ENCODE measurements around the gene EFCC1. TPM values are rescaled to one million over a fixed set of nuclear protein-coding genes. Genes with fewer than 3 reads are reported as not detected.

The EFCC1 gene
- polyA plus RNA-seq, 2 of the 4 experiments (the other 2 are of a cell fraction) = 0.04 TPM; not detected in 1

DNA sequence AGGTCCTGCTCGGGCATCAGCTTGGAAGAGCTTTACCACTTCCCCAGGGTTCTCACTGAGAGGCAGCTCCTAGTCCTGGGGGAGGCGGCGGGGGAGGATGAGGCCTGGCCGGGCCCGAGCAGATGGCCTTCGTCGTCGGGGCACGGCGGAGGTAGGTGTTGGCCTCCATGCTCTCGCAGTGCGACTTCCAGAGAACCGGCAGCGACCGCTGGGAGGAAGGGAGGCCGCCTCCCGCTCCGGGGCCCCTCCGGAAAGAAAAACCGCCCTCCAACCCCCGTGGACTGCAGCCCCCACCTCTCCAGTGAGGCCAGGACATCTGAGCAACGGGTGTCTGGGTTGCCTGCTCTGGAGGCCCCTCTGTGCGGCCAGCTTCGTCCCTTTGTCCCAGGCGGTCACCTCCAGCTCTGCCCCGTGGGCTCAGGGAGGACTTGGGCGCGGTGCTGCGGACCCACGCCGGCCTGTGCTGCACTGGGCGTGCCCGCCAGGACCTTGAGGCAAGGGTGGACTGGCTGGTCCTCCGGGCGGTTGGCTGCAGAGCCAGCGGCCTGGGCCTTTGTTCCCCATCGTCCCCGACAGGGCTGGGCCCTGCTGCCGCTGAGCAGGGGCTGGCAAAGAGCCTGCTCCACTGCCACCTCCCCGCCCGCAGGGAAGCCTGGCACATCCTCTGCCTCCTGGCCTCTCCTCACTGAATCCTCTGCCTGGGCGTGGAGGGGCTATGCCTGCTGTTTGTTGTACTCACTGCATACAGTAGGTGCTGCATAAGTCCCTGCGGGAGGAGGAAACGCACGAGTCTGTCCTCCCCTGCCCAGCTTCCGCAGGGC is 45.8 kb downstream of the EFCC1 start:
- no peak for FAIRE-seq
- WGBS (ENCODE audit: missing lambda C conversion rate) = 93% methylated on average over 19 of the region's 46 CpGs
- no peaks in the 10 kb centered on the region for H3K9me3 ChIP-seq

DNA sequence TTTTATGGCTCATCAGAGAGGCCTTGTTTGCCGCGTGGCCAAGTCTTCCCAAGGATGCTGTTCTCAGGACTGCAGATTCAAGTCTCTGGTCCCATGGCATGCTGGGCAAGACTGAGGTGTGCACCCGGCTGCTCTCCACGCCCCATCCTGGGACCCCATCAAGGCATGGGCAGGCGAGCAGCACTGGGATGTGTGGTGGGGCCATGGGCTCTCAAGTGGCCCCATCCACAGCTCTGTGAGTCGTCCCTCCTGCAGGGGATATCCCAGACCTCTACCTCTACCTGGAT is 46.4 kb downstream of the EFCC1 start:
- FAIRE-seq = no peak
- POLR2A ChIA-PET = no interaction called here
- DNase-seq (ENCODE audit: low read depth in 1 of 2, low spot score in 1 of 2) = no peak
- Histone ChIP-seq H3K4me2 (no peak overlapping the region), H3K27ac (no peak overlapping the region), H3K9me3 (no peaks in the 10 kb centered on the region), H3K4me1 (no peaks in the 10 kb centered on the region), H3K4me3 (no peak overlapping the region)
- TF ChIP-seq CBX2 (IDR thresholded peaks at IDR 0.05; ENCODE audit: borderline replicate concordance, low read depth) = no peak
- TF ChIP-seq BCL3 (IDR thresholded peaks at IDR 0.05) = no peak
- no peak for TF ChIP-seq NFE2L2 (conservative IDR thresholded peaks at IDR 0.05; ENCODE audit: low read length)
- TF ChIP-seq RFX5 (IDR thresholded peaks at IDR 0.05) = no peak
- no peak for TF ChIP-seq EP300 (IDR thresholded peaks at IDR 0.05)
- TF ChIP-seq MAFK (IDR thresholded peaks at IDR 0.05; ENCODE audit: partially characterized antibody) = no peak
- no peak for TF ChIP-seq CHD4 (IDR thresholded peaks at IDR 0.05; ENCODE audit: borderline replicate concordance)
- TF ChIP-seq NR3C1 (IDR thresholded peaks at IDR 0.05) = no peak
- CTCF ChIA-PET = no interaction called here
- 69% methylated on average over 5 of the region's 6 CpGs for WGBS (ENCODE audit: missing lambda C conversion rate)
- ATAC-seq = no peak

More for the DNA sequence above, 45.8 kb downstream of the EFCC1 start:
- TF ChIP-seq PHF8 (IDR thresholded peaks at IDR 0.05; ENCODE audit: borderline replicate concordance, low read depth) (no peak), RCOR1 (IDR thresholded peaks at IDR 0.05; ENCODE audit: low read depth, low read length) (no peak), HOXB5 (CRISPR knock-in tag; IDR thresholded peaks at IDR 0.05) (no peak), EP300 (IDR thresholded peaks at IDR 0.05) (no peak), NPAS2 (CRISPR knock-in tag; IDR thresholded peaks at IDR 0.05; ENCODE audit: borderline replicate concordance) (no peak), HOXB13 (CRISPR knock-in tag; IDR thresholded peaks at IDR 0.05; ENCODE audit: low read depth) (no peak), HDAC2 (IDR thresholded peaks at IDR 0.05) (no peak), POLR2AphosphoS2 (conservative IDR thresholded peaks at IDR 0.05; ENCODE audit: low read length) (no peak), CBX2 (IDR thresholded peaks at IDR 0.05; ENCODE audit: borderline replicate concordance, low read depth) (no peak), TFCP2L1 (CRISPR knock-in tag; IDR thresholded peaks at IDR 0.05) (no peak), CHD2 (IDR thresholded peaks at IDR 0.05; ENCODE audit: low read length, partially characterized antibody) (no peak), POLR2A (IDR thresholded peaks at IDR 0.05; ENCODE audit: low read length) (no peak), MAX (IDR thresholded peaks at IDR 0.05) (no peak), ZC3H11A (IDR thresholded peaks at IDR 0.05) (no peak), CBX8 (IDR thresholded peaks at IDR 0.05) (no peak), MAFK (IDR thresholded peaks at IDR 0.05; ENCODE audit: partially characterized antibody) (no peak)
- TF ChIP-seq, protein P1, sequence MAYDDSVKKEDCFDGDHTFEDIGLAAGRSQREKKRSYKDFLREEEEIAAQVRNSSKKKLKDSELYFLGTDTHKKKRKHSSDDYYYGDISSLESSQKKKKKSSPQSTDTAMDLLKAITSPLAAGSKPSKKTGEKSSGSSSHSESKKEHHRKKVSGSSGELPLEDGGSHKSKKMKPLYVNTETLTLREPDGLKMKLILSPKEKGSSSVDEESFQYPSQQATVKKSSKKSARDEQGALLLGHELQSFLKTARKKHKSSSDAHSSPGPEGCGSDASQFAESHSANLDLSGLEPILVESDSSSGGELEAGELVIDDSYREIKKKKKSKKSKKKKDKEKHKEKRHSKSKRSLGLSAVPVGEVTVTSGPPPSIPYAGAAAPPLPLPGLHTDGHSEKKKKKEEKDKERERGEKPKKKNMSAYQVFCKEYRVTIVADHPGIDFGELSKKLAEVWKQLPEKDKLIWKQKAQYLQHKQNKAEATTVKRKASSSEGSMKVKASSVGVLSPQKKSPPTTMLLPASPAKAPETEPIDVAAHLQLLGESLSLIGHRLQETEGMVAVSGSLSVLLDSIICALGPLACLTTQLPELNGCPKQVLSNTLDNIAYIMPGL (CRISPR knock-in tag; IDR thresholded peaks at IDR 0.05; ENCODE audit: borderline replicate concordance) = no peak
- CTCF ChIA-PET = interaction anchor here (1.0 kb wide), 1 partner anchor 32 kb away, joined by 3 read pairs; no protein-coding TSS in a partner anchor
- POLR2A ChIA-PET = no interaction called here
- DNase-seq (ENCODE audit: low read depth in 1 of 2, low spot score in 1 of 2) (no peak), ATAC-seq (no peak)
- H3K4me3 ChIP-seq = no peak overlapping the region
- no peak overlapping the region for H3K27ac ChIP-seq
- no peak overlapping the region for H3K4me2 ChIP-seq
- no peaks in the 10 kb centered on the region for H3K4me1 ChIP-seq
